Hepatocyte (in vitro differentiated cells): ENCODE data around the gene UFSP2. TPM values are rescaled to one million over a fixed set of nuclear protein-coding genes. Genes with fewer than 3 reads are reported as not detected.

ENCODE experiments used
- DNase-seq: peaks from one replicate; pipeline ENCODE4 v3.0.0-alpha.2; 2016; ENCODE audit warnings: low spot score
- H2AFZ ChIP-seq: fragments of 200-600 bp; sonication (generic); 2 replicates; pipeline ENCODE4 v1.6.0; 2016; ENCODE audit warnings: antibody characterized with exemption, mild to moderate bottlenecking
- H3K27ac ChIP-seq: fragments of 200-600 bp; sonication (generic); 2 replicates; pipeline ENCODE4 v1.5.1; 2016; ENCODE audit warnings: mild to moderate bottlenecking
- H3K27me3 ChIP-seq: fragments of 200-600 bp; sonication (generic); 2 replicates; pipeline ENCODE4 v1.6.1; 2016
- H3K36me3 ChIP-seq: fragments of 200-600 bp; sonication (generic); replicated peaks from 2 replicates; pipeline ENCODE4 v1.5.1; 2016; ENCODE audit warnings: low read depth; ENCODE audit not compliant: insufficient read depth
- H3K4me1 ChIP-seq: fragments of 200-600 bp; sonication (generic); 2 replicates; pipeline ENCODE4 v1.5.1; 2016; ENCODE audit warnings: mild to moderate bottlenecking, moderate library complexity; ENCODE audit not compliant: insufficient read depth
- H3K4me2 ChIP-seq: fragments of 200-600 bp; sonication (generic); 2 replicates; pipeline ENCODE4 v1.6.0; 2016
- H3K4me3 ChIP-seq: fragments of 200-600 bp; sonication (generic); 2 replicates; pipeline ENCODE4 v1.5.1; 2016; ENCODE audit warnings: mild to moderate bottlenecking
- H3K79me2 ChIP-seq: fragments of 200-600 bp; sonication (generic); 2 replicates; pipeline ENCODE4 v1.6.0; 2017; ENCODE audit warnings: mild to moderate bottlenecking
- H3K9me2 ChIP-seq: fragments of 200-600 bp; sonication (generic); replicated peaks from 2 replicates; pipeline ENCODE4 v1.6.0; 2017; ENCODE audit warnings: mild to moderate bottlenecking; ENCODE audit not compliant: insufficient read depth
- H3K9me3 ChIP-seq: fragments of 200-600 bp; sonication (generic); 2 replicates; pipeline ENCODE4 v1.5.1; 2016; ENCODE audit warnings: low read depth, mild to moderate bottlenecking
- H4K20me1 ChIP-seq: fragments of 200-600 bp; sonication (generic); 2 replicates; pipeline ENCODE4 v1.6.0; 2016; ENCODE audit warnings: mild to moderate bottlenecking; ENCODE audit not compliant: insufficient read depth, poor library complexity, severe bottlenecking
- EZH2 ChIP-seq: fragments of 200-600 bp; sonication (generic); IDR thresholded peaks from 2 replicates; pipeline ENCODE4 v1.6.1; 2016; ENCODE audit warnings: antibody characterized with exemption, mild to moderate bottlenecking, borderline replicate concordance
- EZH2phosphoT487 ChIP-seq: fragments of 200-600 bp; sonication (generic); IDR thresholded peaks from one replicate; pipeline ENCODE4 v1.6.1; 2018; ENCODE audit warnings: antibody characterized with exemption, mild to moderate bottlenecking, low read depth, moderate library complexity; ENCODE audit not compliant: unreplicated experiment, severe bottlenecking
- WGBS: methylation state at CpG from one replicate; pipeline ENCODE4 v1.1.6; 2016; ENCODE audit warnings: low lambda C conversion rate; ENCODE audit errors: missing lambda C conversion rate; 5-methylcytosine and 5-hydroxymethylcytosine counted together
- polyA plus RNA-seq: library from polyadenylated mRNA; unstranded; fragments of >200 nt; fragmentation: Nextera tagmentation; extraction: Ambion mirVana; gene quantifications from 2 replicates; pipeline ENCODE4 v1.2.1, GENCODE V29; 2016
- total RNA-seq: library from RNA; depleted of rRNA; stranded (reverse); fragments of >200 nt; gene quantifications from 2 replicates; pipeline ENCODE4 v1.2.3, GENCODE V29; 2014
- TF ChIP-seq, protein P1 (sequence below): fragments of 200-600 bp; sonication (generic); IDR thresholded peaks from 2 replicates; pipeline ENCODE4 v1.5.1; 2016; ENCODE audit warnings: antibody characterized with exemption, mild to moderate bottlenecking; ENCODE audit not compliant: poor library complexity

Gene UFSP2
- total and polyA plus RNA-seq, 2 experiments from 2014 or later, result 29.2 to 38.5 TPM

- no peaks in the 10 kb centered on the region for H3K9me2 ChIP-seq
- H3K36me3 ChIP-seq, result no peaks in the 10 kb centered on the region
- H4K20me1 ChIP-seq, result no peaks in the 10 kb centered on the region
- WGBS, result 23% methylated on average over 13 of the region's 13 CpGs
- peak overlapping the region; percentile 87 for H3K4me2 ChIP-seq
- H3K27me3 ChIP-seq, result no peaks in the 10 kb centered on the region
- DNase-seq, result no peak
- H3K4me3 ChIP-seq, result peak overlapping the region; percentile 59
- H2AFZ ChIP-seq, result peak overlapping the region; percentile 82
- peaks cover 34% of the 10 kb centered on the region for H3K79me2 ChIP-seq
- peak overlapping the region; percentile 98 for H3K27ac ChIP-seq
- TF ChIP-seq, protein P1, sequence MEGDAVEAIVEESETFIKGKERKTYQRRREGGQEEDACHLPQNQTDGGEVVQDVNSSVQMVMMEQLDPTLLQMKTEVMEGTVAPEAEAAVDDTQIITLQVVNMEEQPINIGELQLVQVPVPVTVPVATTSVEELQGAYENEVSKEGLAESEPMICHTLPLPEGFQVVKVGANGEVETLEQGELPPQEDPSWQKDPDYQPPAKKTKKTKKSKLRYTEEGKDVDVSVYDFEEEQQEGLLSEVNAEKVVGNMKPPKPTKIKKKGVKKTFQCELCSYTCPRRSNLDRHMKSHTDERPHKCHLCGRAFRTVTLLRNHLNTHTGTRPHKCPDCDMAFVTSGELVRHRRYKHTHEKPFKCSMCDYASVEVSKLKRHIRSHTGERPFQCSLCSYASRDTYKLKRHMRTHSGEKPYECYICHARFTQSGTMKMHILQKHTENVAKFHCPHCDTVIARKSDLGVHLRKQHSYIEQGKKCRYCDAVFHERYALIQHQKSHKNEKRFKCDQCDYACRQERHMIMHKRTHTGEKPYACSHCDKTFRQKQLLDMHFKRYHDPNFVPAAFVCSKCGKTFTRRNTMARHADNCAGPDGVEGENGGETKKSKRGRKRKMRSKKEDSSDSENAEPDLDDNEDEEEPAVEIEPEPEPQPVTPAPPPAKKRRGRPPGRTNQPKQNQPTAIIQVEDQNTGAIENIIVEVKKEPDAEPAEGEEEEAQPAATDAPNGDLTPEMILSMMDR, result no peak
- TF ChIP-seq EZH2 (no peak), EZH2phosphoT487 (no peak)
- peaks cover 8% of the 10 kb centered on the region for H3K4me1 ChIP-seq
- H3K9me3 ChIP-seq, result no peaks in the 10 kb centered on the region
Observed at GRCh38 chr4:185424905-185425646, 688 bp downstream of the UFSP2 start.

DNA sequence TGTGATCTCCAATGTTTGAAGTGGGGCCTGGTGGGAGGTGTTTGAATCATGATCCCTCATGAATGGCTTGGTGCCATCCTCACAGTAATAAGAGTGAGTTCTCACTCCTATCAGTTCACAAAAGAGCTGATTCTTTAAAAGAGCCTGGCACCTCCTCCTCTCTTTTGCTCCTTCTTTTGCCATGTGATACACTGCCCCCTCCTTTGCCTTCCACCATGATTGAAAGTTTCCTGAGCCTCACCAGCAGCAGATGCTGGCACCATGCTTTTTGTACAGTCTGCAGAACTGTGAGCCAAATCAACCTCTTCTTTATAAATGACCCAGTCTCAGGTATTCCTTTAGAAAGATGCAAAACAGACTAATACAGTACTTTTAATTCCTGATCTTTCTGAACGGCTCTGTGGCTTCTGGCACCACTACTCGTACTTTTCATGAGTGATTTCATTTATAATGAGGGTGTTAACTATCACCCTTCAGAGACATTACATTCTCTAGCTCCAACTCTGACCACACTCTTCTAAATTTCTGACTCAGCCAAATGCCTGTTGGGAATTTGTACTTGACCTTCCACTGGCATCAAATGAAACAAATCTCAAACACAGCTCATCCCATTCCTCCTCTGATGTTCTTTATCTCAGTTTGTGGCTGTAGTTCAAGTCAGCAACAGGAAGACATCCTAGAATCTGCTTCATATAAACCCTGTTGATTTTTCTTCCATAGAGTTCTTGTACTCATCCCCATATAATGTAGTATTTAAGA lies 4.2 kb downstream of the UFSP2 start:
- Histone ChIP-seq H2AFZ (no peak overlapping the region), H4K20me1 (no peaks in the 10 kb centered on the region), H3K79me2 (peaks cover 34% of the 10 kb centered on the region), H3K27me3 (no peaks in the 10 kb centered on the region), H3K9me2 (no peaks in the 10 kb centered on the region), H3K4me3 (no peak overlapping the region), H3K4me2 (no peak overlapping the region), H3K36me3 (no peaks in the 10 kb centered on the region), H3K9me3 (no peaks in the 10 kb centered on the region), H3K27ac (no peak overlapping the region), H3K4me1 (peaks cover 8% of the 10 kb centered on the region)
- WGBS, result 78% methylated on average over 2 of the region's 2 CpGs
- no peak for DNase-seq
- TF ChIP-seq EZH2phosphoT487 (no peak), EZH2 (no peak)
- TF ChIP-seq, protein P1, result no peak

- H3K27ac ChIP-seq, result no peak overlapping the region
- H3K36me3 ChIP-seq, result no peaks in the 10 kb centered on the region
- TF ChIP-seq, protein P1, result no peak
- no peak for DNase-seq
- H4K20me1 ChIP-seq, result no peaks in the 10 kb centered on the region
- peaks cover 6% of the 10 kb centered on the region for H3K79me2 ChIP-seq
- no peak overlapping the region for H3K4me2 ChIP-seq
- no peaks in the 10 kb centered on the region for H3K4me1 ChIP-seq
- no peak overlapping the region for H3K4me3 ChIP-seq
- no peaks in the 10 kb centered on the region for H3K27me3 ChIP-seq
- no peaks in the 10 kb centered on the region for H3K9me2 ChIP-seq
- no peaks in the 10 kb centered on the region for H3K9me3 ChIP-seq
- H2AFZ ChIP-seq, result no peak overlapping the region
Observed at GRCh38 chr4:185416955-185417354, 8.8 kb downstream of the UFSP2 start.
